K562 (cell line): ENCODE measurements around the gene CSNK1G1. TPM values are rescaled to one million over a fixed set of nuclear protein-coding genes. Genes with fewer than 3 reads are reported as not detected.
A peak's percentile ranks its signal among the peaks of the same experiment; 100 is the strongest.

Experiments
- CREM ChIP-seq: IDR thresholded peaks from 2 replicates; pipeline ENCODE4 v1.6.1; 2014; ENCODE audit warnings: antibody characterized with exemption, low read depth
- FOXP1 ChIP-seq: sonication (generic); formaldehyde crosslinking; IDR thresholded peaks from 2 replicates; pipeline ENCODE4 v1.8.0; 2022; ENCODE audit warnings: mild to moderate bottlenecking, missing genetic modification reagents
- ILK ChIP-seq: fragments of 450-650 bp; IDR thresholded peaks from 2 replicates; pipeline ENCODE4 v1.6.1; 2016; ENCODE audit warnings: missing genetic modification characterization, low read depth, mild to moderate bottlenecking, missing compliant biosample characterization, moderate library complexity, borderline replicate concordance
- JUNB ChIP-seq: fragments of 450-650 bp; formaldehyde crosslinking; conservative IDR thresholded peaks from 2 replicates; pipeline ENCODE4 v1.4.0; 2020; ENCODE audit warnings: mild to moderate bottlenecking
- MEF2D ChIP-seq: conservative IDR thresholded peaks from 2 replicates; pipeline ENCODE4 v1.6.1; 2016; ENCODE audit warnings: low read depth, missing genetic modification characterization, missing compliant biosample characterization
- NCOR1 ChIP-seq: fragments of 450-650 bp; IDR thresholded peaks from 2 replicates; pipeline ENCODE4 v1.6.1; 2016; ENCODE audit warnings: mild to moderate bottlenecking, moderate library complexity
- NFIC ChIP-seq: fragments of 450-650 bp; IDR thresholded peaks from 2 replicates; pipeline ENCODE4 v1.6.1; 2017; ENCODE audit warnings: mild to moderate bottlenecking, inconsistent platforms
- XRCC4 ChIP-seq: IDR thresholded peaks from one replicate; pipeline ENCODE4 v1.6.1; 2011; ENCODE audit not compliant: insufficient read depth, insufficient read length; ENCODE audit errors: extremely low read depth
- ZNF57 ChIP-seq: fragments of 450-650 bp; formaldehyde crosslinking; IDR thresholded peaks from 2 replicates; pipeline ENCODE4 v1.4.0; 2020; ENCODE audit warnings: mild to moderate bottlenecking, moderate library complexity
- polyA plus RNA-seq, 8 experiments: library from polyadenylated mRNA; depleted of rRNA in 4 of 8; stranded (reverse) in 5 of 8; unstranded in 3 of 8; fragments of >200 nt; fragmentation: Nextera tagmentation in 2 of 8; fragmentation: Illumina TruSeq in 1 of 8; extraction: Ambion mirVana in 2 of 8; extraction: Trizol in 1 of 8; gene quantifications; 2 replicates each; pipeline versions ENCODE4 v1.2.1 to v1.2.3, GENCODE V29; 2011 to 2014; ENCODE audit warnings: inconsistent platforms in 1 of 8, missing spikeins in 1 of 8
- total RNA-seq, 7 experiments: library from RNA; depleted of rRNA in 6 of 7; stranded (reverse); fragments of >200 nt in 6 of 7; fragmentation: Illumina TruSeq in 2 of 7; extraction: Trizol in 2 of 7; gene quantifications; 2 replicates each; pipeline versions ENCODE4 v1.2.1 to v1.2.3, GENCODE V29; 2011 to 2021; ENCODE audit warnings: low replicate concordance in 1 of 7
- TF ChIP-seq, protein P1 (sequence below): fragments of 450-650 bp; formaldehyde crosslinking; IDR thresholded peaks from 2 replicates; pipeline ENCODE4 v1.4.0; 2022; ENCODE audit warnings: mild to moderate bottlenecking, moderate library complexity
- TF ChIP-seq, protein P2 (sequence below): fragments of 450-650 bp; IDR thresholded peaks from 2 replicates; pipeline ENCODE4 v1.7.0; 2016; ENCODE audit warnings: borderline replicate concordance

CSNK1G1 gene
- total and polyA plus RNA-seq, 9 of the 15 experiments (the other 6 are each of a cell fraction or from before 2014, with no cell fraction given), result 4.5 to 18.5 (median 9.5) TPM

DNA sequence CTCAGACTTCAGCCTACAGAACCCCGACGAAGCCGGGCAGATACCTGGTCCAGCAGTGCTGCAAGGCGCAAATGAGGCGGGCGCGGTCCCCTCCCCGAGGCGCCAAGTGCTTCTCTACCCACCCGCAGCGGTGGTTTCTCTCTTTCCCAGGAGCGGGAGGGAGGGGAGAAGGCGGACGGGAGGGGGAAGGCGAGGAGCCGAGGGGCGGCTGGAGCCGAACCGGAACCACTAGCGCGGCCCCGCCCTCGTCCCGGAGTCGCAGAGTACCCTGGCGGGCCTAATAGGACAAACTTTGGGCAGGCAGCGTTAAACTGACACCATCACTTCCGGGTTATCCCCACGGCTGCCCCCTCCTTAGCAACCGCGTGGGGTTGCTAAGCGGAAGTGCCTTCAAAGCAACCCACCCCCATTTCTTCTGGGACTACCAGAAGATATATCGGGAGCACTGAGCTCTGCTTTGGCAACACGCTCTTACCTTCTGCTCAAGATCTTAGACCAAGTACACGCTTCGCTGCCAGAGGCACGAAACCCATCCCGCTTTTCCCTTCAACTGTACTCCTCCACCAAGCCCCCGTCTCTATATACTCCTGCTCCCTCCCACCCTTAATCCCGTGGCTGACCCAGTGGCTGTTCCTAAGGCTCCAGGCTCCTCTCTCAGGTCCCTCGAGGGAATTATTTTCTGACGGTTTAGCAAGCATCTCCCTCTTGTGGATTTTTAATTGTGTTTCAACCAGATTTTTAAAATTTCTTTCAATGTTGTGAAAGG, at the start of gene CSNK1G1 (continued):
- TF ChIP-seq, protein P1, sequence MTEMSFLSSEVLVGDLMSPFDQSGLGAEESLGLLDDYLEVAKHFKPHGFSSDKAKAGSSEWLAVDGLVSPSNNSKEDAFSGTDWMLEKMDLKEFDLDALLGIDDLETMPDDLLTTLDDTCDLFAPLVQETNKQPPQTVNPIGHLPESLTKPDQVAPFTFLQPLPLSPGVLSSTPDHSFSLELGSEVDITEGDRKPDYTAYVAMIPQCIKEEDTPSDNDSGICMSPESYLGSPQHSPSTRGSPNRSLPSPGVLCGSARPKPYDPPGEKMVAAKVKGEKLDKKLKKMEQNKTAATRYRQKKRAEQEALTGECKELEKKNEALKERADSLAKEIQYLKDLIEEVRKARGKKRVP (CRISPR knock-in tag), result no peak
- no peak for TF ChIP-seq FOXP1 (CRISPR knock-in tag)
- no peak for TF ChIP-seq ZNF57 (CRISPR knock-in tag)
- no peak; the same call in 1 of the 2 replicates for TF ChIP-seq MEF2D
- TF ChIP-seq NCOR1, result no peak
- no peak for TF ChIP-seq JUNB (CRISPR knock-in tag)
- TF ChIP-seq NFIC, result no peak
- peak; percentile 79 for TF ChIP-seq CREM
- TF ChIP-seq ILK (tag), result no peak
- TF ChIP-seq, protein P2, sequence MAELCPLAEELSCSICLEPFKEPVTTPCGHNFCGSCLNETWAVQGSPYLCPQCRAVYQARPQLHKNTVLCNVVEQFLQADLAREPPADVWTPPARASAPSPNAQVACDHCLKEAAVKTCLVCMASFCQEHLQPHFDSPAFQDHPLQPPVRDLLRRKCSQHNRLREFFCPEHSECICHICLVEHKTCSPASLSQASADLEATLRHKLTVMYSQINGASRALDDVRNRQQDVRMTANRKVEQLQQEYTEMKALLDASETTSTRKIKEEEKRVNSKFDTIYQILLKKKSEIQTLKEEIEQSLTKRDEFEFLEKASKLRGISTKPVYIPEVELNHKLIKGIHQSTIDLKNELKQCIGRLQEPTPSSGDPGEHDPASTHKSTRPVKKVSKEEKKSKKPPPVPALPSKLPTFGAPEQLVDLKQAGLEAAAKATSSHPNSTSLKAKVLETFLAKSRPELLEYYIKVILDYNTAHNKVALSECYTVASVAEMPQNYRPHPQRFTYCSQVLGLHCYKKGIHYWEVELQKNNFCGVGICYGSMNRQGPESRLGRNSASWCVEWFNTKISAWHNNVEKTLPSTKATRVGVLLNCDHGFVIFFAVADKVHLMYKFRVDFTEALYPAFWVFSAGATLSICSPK, result no peak
- TF ChIP-seq XRCC4, result no peak
